Keratinocyte (primary cell): Measurements from ENCODE around the gene RYR1. TPM values are rescaled to one million over a fixed set of nuclear protein-coding genes. Genes with fewer than 3 reads are reported as not detected.

Source experiments
- DNase-seq: peaks from one replicate; pipeline ENCODE4 v3.0.0-alpha.2; 2011; ENCODE audit warnings: low read depth, missing footprints, low spot score
- FAIRE-seq: peaks from 2 replicates; lab custom pipeline; 2011; peaks lifted over from hg19 to GRCh38; lab: Jason Lieb, UNC
- H2AFZ ChIP-seq: 2 replicates; pipeline ENCODE4 v1.6.0; 2012; ENCODE audit warnings: low read length, control low read depth, inconsistent platforms; ENCODE audit not compliant: control insufficient read depth
- H3K27ac ChIP-seq: 2 replicates; pipeline ENCODE4 v1.5.1; 2011; ENCODE audit warnings: low read length; ENCODE audit not compliant: control insufficient read depth, insufficient read depth
- H3K27me3 ChIP-seq: 3 replicates; pipeline ENCODE4 v1.6.0; 2011; ENCODE audit warnings: low read length; ENCODE audit not compliant: control insufficient read depth, insufficient read depth; ENCODE audit errors: extremely low read depth
- H3K36me3 ChIP-seq, 2 experiments: 2 replicates in 1 of 2; 3 replicates in 1 of 2; pipeline ENCODE4 v1.5.1; 2011; ENCODE audit warnings: low read length in 2 of 2, mild to moderate bottlenecking in 1 of 2; ENCODE audit not compliant: control insufficient read depth in 2 of 2, insufficient read depth in 2 of 2; ENCODE audit errors: extremely low read depth in 1 of 2
- H3K4me1 ChIP-seq: 3 replicates; pipeline ENCODE4 v1.5.1; 2011; ENCODE audit warnings: low read length; ENCODE audit not compliant: control insufficient read depth, insufficient read depth; ENCODE audit errors: extremely low read depth
- H3K4me2 ChIP-seq: 3 replicates; pipeline ENCODE4 v1.6.0; 2011; ENCODE audit warnings: low read depth, low read length; ENCODE audit not compliant: control insufficient read depth, insufficient read depth; ENCODE audit errors: extremely low read depth
- H3K4me3 ChIP-seq, 3 experiments: fragments of 200-600 bp in 1 of 3; sonication (generic) in 1 of 3; 2 replicates in 2 of 3; 3 replicates in 1 of 3; pipeline ENCODE4 v1.5.1; 2011 to 2016; ENCODE audit warnings: low read length in 3 of 3, mild to moderate bottlenecking in 3 of 3, control low read depth in 2 of 3, inconsistent platforms in 1 of 3, low read depth in 1 of 3, mixed read lengths in 1 of 3, mixed run types in 1 of 3, moderate library complexity in 1 of 3; ENCODE audit not compliant: control insufficient read depth in 2 of 3, insufficient read depth in 2 of 3; ENCODE audit errors: extremely low read depth in 1 of 3
- H3K79me2 ChIP-seq: 2 replicates; pipeline ENCODE4 v1.6.0; 2012; ENCODE audit warnings: low read length; ENCODE audit not compliant: control insufficient read depth, insufficient read depth
- H3K9ac ChIP-seq: 3 replicates; pipeline ENCODE4 v1.6.0; 2011; ENCODE audit warnings: low read length; ENCODE audit not compliant: control insufficient read depth, insufficient read depth; ENCODE audit errors: extremely low read depth
- H3K9me1 ChIP-seq: 3 replicates; pipeline ENCODE4 v1.6.0; 2011; ENCODE audit warnings: low read length; ENCODE audit not compliant: control insufficient read depth, insufficient read depth; ENCODE audit errors: extremely low read depth
- H3K9me3 ChIP-seq: 2 replicates; pipeline ENCODE4 v1.5.1; 2012; ENCODE audit warnings: low read depth, low read length; ENCODE audit not compliant: control insufficient read depth
- H4K20me1 ChIP-seq: 3 replicates; pipeline ENCODE4 v1.6.0; 2011; ENCODE audit warnings: low read length; ENCODE audit not compliant: control insufficient read depth, insufficient read depth; ENCODE audit errors: extremely low read depth
- EZH2 ChIP-seq: IDR thresholded peaks from one replicate; pipeline ENCODE4 v1.6.1; 2012; ENCODE audit warnings: inconsistent platforms, mild to moderate bottlenecking, low read length, moderate library complexity
- dilution Hi-C: fragments of 300-500 bp; cut with MboI; formaldehyde crosslinking; loops from one replicate; pipeline ENCODE4 v1.7.0; 2020; ENCODE audit warnings: low sequenced_read_pairs; ENCODE audit not compliant: extremely low pct_ligation_motif_present
- polyA plus RNA-seq, 5 experiments: library from polyadenylated mRNA; depleted of rRNA in 3 of 5; stranded (reverse) in 3 of 5; stranded (forward) in 1 of 5; unstranded in 1 of 5; fragments of >200 nt; gene quantifications; 1 replicate in 1 of 5; 2 replicates in 3 of 5; 3 replicates in 1 of 5; pipeline versions ENCODE4 v1.2.1 to v1.2.3, GENCODE V29; 2011 to 2012; ENCODE audit warnings: missing spikeins in 2 of 5, low read depth in 1 of 5, low replicate concordance in 1 of 5
- TF ChIP-seq, protein P1 (sequence below), 3 experiments: IDR thresholded peaks in 1 of 3; conservative IDR thresholded peaks in 1 of 3; optimal IDR thresholded peaks in 1 of 3; 2 replicates in 2 of 3; 3 replicates in 1 of 3; pipeline versions ENCODE3 to v1.5.1; 2011; ENCODE audit warnings: low read length in 3 of 3, mild to moderate bottlenecking in 3 of 3, moderate library complexity in 2 of 3, control low read depth in 1 of 3, inconsistent platforms in 1 of 3; ENCODE audit not compliant: insufficient read depth in 2 of 3; ENCODE audit errors: extremely low read depth in 1 of 3

RYR1 gene
- polyA plus RNA-seq, 1 donor (not counting 4 experiments of a cell fraction or from before 2014, with no cell fraction given), result 0.41 TPM

- H3K4me1 ChIP-seq, result peaks cover 24% of the 10 kb centered on the region
- FAIRE-seq (no peak), DNase-seq (no peak)
- H3K27ac ChIP-seq, result no peak overlapping the region
- no peak overlapping the region for H3K4me2 ChIP-seq
- no peaks in the 10 kb centered on the region for H3K9me3 ChIP-seq
- H3K9ac ChIP-seq, result no peak overlapping the region
- dilution Hi-C loops, result no loop called here
- H2AFZ ChIP-seq, result no peak overlapping the region
- peaks cover 18 to 29% of the 10 kb centered on the region in 2 experiments for H3K36me3 ChIP-seq
- H3K9me1 ChIP-seq, result no peaks in the 10 kb centered on the region
- TF ChIP-seq, protein P1, sequence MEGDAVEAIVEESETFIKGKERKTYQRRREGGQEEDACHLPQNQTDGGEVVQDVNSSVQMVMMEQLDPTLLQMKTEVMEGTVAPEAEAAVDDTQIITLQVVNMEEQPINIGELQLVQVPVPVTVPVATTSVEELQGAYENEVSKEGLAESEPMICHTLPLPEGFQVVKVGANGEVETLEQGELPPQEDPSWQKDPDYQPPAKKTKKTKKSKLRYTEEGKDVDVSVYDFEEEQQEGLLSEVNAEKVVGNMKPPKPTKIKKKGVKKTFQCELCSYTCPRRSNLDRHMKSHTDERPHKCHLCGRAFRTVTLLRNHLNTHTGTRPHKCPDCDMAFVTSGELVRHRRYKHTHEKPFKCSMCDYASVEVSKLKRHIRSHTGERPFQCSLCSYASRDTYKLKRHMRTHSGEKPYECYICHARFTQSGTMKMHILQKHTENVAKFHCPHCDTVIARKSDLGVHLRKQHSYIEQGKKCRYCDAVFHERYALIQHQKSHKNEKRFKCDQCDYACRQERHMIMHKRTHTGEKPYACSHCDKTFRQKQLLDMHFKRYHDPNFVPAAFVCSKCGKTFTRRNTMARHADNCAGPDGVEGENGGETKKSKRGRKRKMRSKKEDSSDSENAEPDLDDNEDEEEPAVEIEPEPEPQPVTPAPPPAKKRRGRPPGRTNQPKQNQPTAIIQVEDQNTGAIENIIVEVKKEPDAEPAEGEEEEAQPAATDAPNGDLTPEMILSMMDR (optimal IDR thresholded peaks at IDR 0.05 in 1 of 3, IDR thresholded peaks at IDR 0.05 in 1 of 3, conservative IDR thresholded peaks at IDR 0.05 in 1 of 3; ENCODE audit: extremely low read depth in 1 of 3, insufficient read depth in 2 of 3, low read length in 3 of 3), result no peak
- no peak for TF ChIP-seq EZH2
- no peak overlapping the region for H3K4me3 ChIP-seq
- H3K27me3 ChIP-seq, result no peaks in the 10 kb centered on the region
- peaks cover 4% of the 10 kb centered on the region for H3K79me2 ChIP-seq
- no peaks in the 10 kb centered on the region for H4K20me1 ChIP-seq
These were observed 199.2 kb downstream of the RYR1 start for GRCh38 chr19:38632476-38633213.

GRCh38 chr19:38634757-38635482 is 201.4 kb downstream of the RYR1 start:
- H3K9ac ChIP-seq, result peak overlapping the region; percentile 41
- peak overlapping the region; percentile 31 for H3K27ac ChIP-seq
- FAIRE-seq (peak; percentile 71), DNase-seq (no peak)
- no peaks in the 10 kb centered on the region for H4K20me1 ChIP-seq
- H3K9me1 ChIP-seq, result no peaks in the 10 kb centered on the region
- dilution Hi-C loops, result no loop called here
- H3K4me2 ChIP-seq, result peak overlapping the region; percentile 32
- H2AFZ ChIP-seq, result no peak overlapping the region
- H3K9me3 ChIP-seq, result no peaks in the 10 kb centered on the region
- peaks cover 4% of the 10 kb centered on the region for H3K79me2 ChIP-seq
- H3K4me1 ChIP-seq, result peaks cover 34% of the 10 kb centered on the region
- no peaks in the 10 kb centered on the region for H3K27me3 ChIP-seq
- TF ChIP-seq, protein P1 (optimal IDR thresholded peaks at IDR 0.05 in 1 of 3, IDR thresholded peaks at IDR 0.05 in 1 of 3, conservative IDR thresholded peaks at IDR 0.05 in 1 of 3; ENCODE audit: extremely low read depth in 1 of 3, insufficient read depth in 2 of 3, low read length in 3 of 3), result peak; percentile 83 to 90 (median 90)
- TF ChIP-seq EZH2, result no peak
- no peak overlapping the region for H3K4me3 ChIP-seq
- H3K36me3 ChIP-seq, result peaks cover 12 to 20% of the 10 kb centered on the region in 2 experiments
